Naive thymus-derived CD4-positive, alpha-beta T cell (primary cell): ENCODE results near the gene MRPL10. TPM values are rescaled to one million over a fixed set of nuclear protein-coding genes. Genes with fewer than 3 reads are reported as not detected.
"Not testable (repeated sequence)": the region's sequence is repeated elsewhere in the genome, so short reads cannot be mapped to it uniquely, and the experiment has no call there.

Experiments
- ATAC-seq: fragments of 150-1000 bp; cut with Tn5 transposase; 2 replicates; pipeline ENCODE4 v1.10.0; 2021; ENCODE audit warnings: mild to moderate bottlenecking, moderate library complexity
- CTCF ChIA-PET: fragments of 350-600 bp; sonication (Branson Sonifier 250); formaldehyde crosslinking; loops from one replicate; lab custom pipeline; 2021; ENCODE audit warnings: antibody characterized with exemption; lab: Charles Lee
- POLR2A ChIA-PET: fragments of 350-600 bp; sonication (Branson Sonifier 250); formaldehyde crosslinking; loops from one replicate; lab custom pipeline; 2021; ENCODE audit warnings: antibody characterized with exemption, inconsistent platforms; lab: Charles Lee
- DNase-seq, 9 donors: peaks; one replicate each; pipeline versions ENCODE4 v3.0.0 to v3.0.0-alpha.2; 2020 to 2022; ENCODE audit warnings: mixed read lengths in 1 of 9
- H3K27ac ChIP-seq: one replicate; pipeline ENCODE4 v1.7.0; 2013; ENCODE audit warnings: mild to moderate bottlenecking, low read depth, low read length, moderate library complexity
- H3K27me3 ChIP-seq, 2 donors: one replicate each; pipeline ENCODE4 v1.7.0; 2013; ENCODE audit warnings: low read length in 2 of 2, mild to moderate bottlenecking in 2 of 2, moderate library complexity in 2 of 2; ENCODE audit not compliant: control insufficient read depth in 2 of 2, insufficient read depth in 2 of 2
- H3K36me3 ChIP-seq, 3 experiments: 1 replicate in 2 of 3; 2 replicates in 1 of 3; pipeline ENCODE4 v1.7.0; 2013; ENCODE audit warnings: low read length in 3 of 3, mild to moderate bottlenecking in 3 of 3, moderate library complexity in 1 of 3; ENCODE audit not compliant: insufficient read depth in 3 of 3, control insufficient read depth in 2 of 3
- H3K4me1 ChIP-seq, 2 donors: one replicate each; pipeline ENCODE4 v1.7.0; 2013; ENCODE audit warnings: low read length in 2 of 2, mild to moderate bottlenecking in 2 of 2, moderate library complexity in 1 of 2; ENCODE audit not compliant: control insufficient read depth in 2 of 2, insufficient read depth in 2 of 2
- H3K4me3 ChIP-seq: 2 replicates; pipeline ENCODE4 v1.7.0; 2013; ENCODE audit warnings: mild to moderate bottlenecking, low read length
- H3K9me3 ChIP-seq, 3 experiments: 1 replicate in 2 of 3; 2 replicates in 1 of 3; pipeline ENCODE4 v1.7.0; 2013; ENCODE audit warnings: low read length in 3 of 3; ENCODE audit not compliant: control insufficient read depth in 2 of 3
- H3K27ac Mint-ChIP-seq, 9 donors: one replicate each; pipeline ENCODE4 v1.8.0; 2020 to 2022; ENCODE audit warnings: mixed read lengths in 9 of 9, mild to moderate bottlenecking in 8 of 9, moderate library complexity in 5 of 9, inconsistent platforms in 2 of 9
- H3K27me3 Mint-ChIP-seq, 5 donors: one replicate each; pipeline ENCODE4 v1.8.0; 2021 to 2022; ENCODE audit warnings: mixed read lengths in 5 of 5, mild to moderate bottlenecking in 1 of 5
- H3K36me3 Mint-ChIP-seq, 5 donors: one replicate each; pipeline ENCODE4 v1.8.0; 2020 to 2022; ENCODE audit warnings: mixed read lengths in 5 of 5, mild to moderate bottlenecking in 3 of 5, inconsistent platforms in 1 of 5
- H3K4me1 Mint-ChIP-seq, 7 donors: one replicate each; pipeline ENCODE4 v1.8.0; 2020 to 2022; ENCODE audit warnings: mixed read lengths in 7 of 7, mild to moderate bottlenecking in 3 of 7, inconsistent platforms in 1 of 7
- H3K4me3 Mint-ChIP-seq, 10 donors: one replicate each; pipeline ENCODE4 v1.8.0; 2020 to 2022; ENCODE audit warnings: mild to moderate bottlenecking in 10 of 10, mixed read lengths in 10 of 10, moderate library complexity in 6 of 10, inconsistent platforms in 2 of 10
- H3K9me3 Mint-ChIP-seq, 11 donors: one replicate each; pipeline ENCODE4 v1.8.0; 2020 to 2022; ENCODE audit warnings: mixed read lengths in 11 of 11, mild to moderate bottlenecking in 4 of 11, inconsistent platforms in 1 of 11, moderate library complexity in 1 of 11
- intact Hi-C, 2 donors: fragments of 100-400 bp; cut with micrococcal nuclease; formaldehyde crosslinking; loops; one replicate each; pipeline ENCODE4 v1.15.1; 2023
- polyA plus RNA-seq, 2 donors: library from polyadenylated mRNA; unstranded; fragments of 300-500 nt; fragmentation: Illumina TruSeq; gene quantifications; one replicate each; pipeline ENCODE4 v1.2.3, GENCODE V29; 2021
- total RNA-seq, 6 experiments: library from RNA in 5 of 6; stranded (reverse) in 5 of 6; gene quantifications; 1 replicate in 5 of 6; 2 replicates in 1 of 6; pipeline ENCODE4 v1.2.3 and lab custom pipeline; 2021 to 2026

MRPL10 gene
- total and polyA plus RNA-seq, 7 experiments from 2014 or later = 33.6 to 51.2 (median 36.5) TPM

- no peak for ATAC-seq
- Mint-ChIP-seq H3K9me3 (no peaks in the 10 kb centered on the region), H3K4me3 (no peak overlapping the region), H3K4me1 (peaks cover 0 to 3% (median 0%) of the 10 kb centered on the region in 7 donors), H3K27ac (no peak overlapping the region), H3K36me3 (no peaks in the 10 kb centered on the region), H3K27me3 (peaks cover 37 to 80% (median 40%) of the 10 kb centered on the region in 5 donors)
- Histone ChIP-seq H3K4me3 (no peak overlapping the region), H3K36me3 (no peaks in the 10 kb centered on the region), H3K4me1 (no peaks in the 10 kb centered on the region), H3K27ac (no peak overlapping the region), H3K27me3 (peaks cover 0 to 6% of the 10 kb centered on the region in 2 donors), H3K9me3 (no peaks in the 10 kb centered on the region)
- ChIA-PET CTCF (no interaction called here), POLR2A (no interaction called here)
- no peak for DNase-seq
- intact Hi-C loops = no loop called here
These were observed 49.9 kb downstream of the MRPL10 start for GRCh38 chr17:47781397-47781796.

- Mint-ChIP-seq H3K36me3 (peaks cover 0 to 5% (median 0%) of the 10 kb centered on the region in 5 donors), H3K9me3 (peaks cover 0 to 5% (median 2%) of the 10 kb centered on the region in 11 donors), H3K4me1 (peaks cover 0 to 5% (median 0%) of the 10 kb centered on the region in 7 donors), H3K4me3 (peak overlapping the region in 1 of 10 donors; percentile 35), H3K27ac (no peak overlapping the region), H3K27me3 (peaks cover 40 to 66% (median 45%) of the 10 kb centered on the region in 5 donors)
- no peak for ATAC-seq
- Histone ChIP-seq H3K27me3 (peaks cover 0 to 11% of the 10 kb centered on the region in 2 donors), H3K36me3 (no peaks in the 10 kb centered on the region), H3K9me3 (no peaks in the 10 kb centered on the region), H3K4me3 (no peak overlapping the region), H3K27ac (no peak overlapping the region), H3K4me1 (no peaks in the 10 kb centered on the region)
- CTCF ChIA-PET = no interaction called here
- POLR2A ChIA-PET = interaction anchor here (0.7 kb wide), 1 partner anchor 193 kb away, joined by 3 read pairs; no protein-coding TSS in a partner anchor
- intact Hi-C loops = no loop called here
- DNase-seq = no peak
These were observed 53.1 kb downstream of the MRPL10 start for GRCh38 chr17:47778184-47778635.

GRCh38 chr17:47776330-47777197, 54.8 kb downstream of the MRPL10 start:
- DNase-seq = peak in 7 of 9 donors; percentile 17 to 59 (median 41)
- CTCF ChIA-PET = interaction anchor here (1.6 kb wide), 1 partner anchor 113 kb away, joined by 4 read pairs; no protein-coding TSS in a partner anchor
- Mint-ChIP-seq H3K4me1 (peaks cover 0 to 5% (median 0%) of the 10 kb centered on the region in 7 donors), H3K4me3 (no peak overlapping the region), H3K27ac (peak overlapping the region in 1 of 9 donors; percentile 38), H3K27me3 (peaks cover 35 to 60% (median 45%) of the 10 kb centered on the region in 5 donors), H3K9me3 (peaks cover 0 to 18% (median 5%) of the 10 kb centered on the region in 11 donors), H3K36me3 (peaks cover 0 to 9% (median 0%) of the 10 kb centered on the region in 5 donors)
- Histone ChIP-seq H3K27me3 (peaks cover 0 to 11% of the 10 kb centered on the region in 2 donors), H3K4me1 (no peaks in the 10 kb centered on the region), H3K36me3 (no peaks in the 10 kb centered on the region), H3K9me3 (no peaks in the 10 kb centered on the region), H3K27ac (no peak overlapping the region), H3K4me3 (no peak overlapping the region)
- POLR2A ChIA-PET = interaction anchor here (0.6 kb wide), 1 partner anchor 9 kb away, joined by 3 read pairs; no protein-coding TSS in a partner anchor
- intact Hi-C loops = loop anchor here (1.0 kb wide), 3 partner anchors 26 to 114 kb away; partner anchors contain the start of gene TBX21 (in 1 of the 2)
- peak; percentile 85 for ATAC-seq

- Mint-ChIP-seq H3K4me3 (no peak overlapping the region), H3K4me1 (peaks cover 0 to 5% (median 0%) of the 10 kb centered on the region in 7 donors), H3K27ac (no peak overlapping the region), H3K36me3 (peaks cover 0 to 16% (median 3%) of the 10 kb centered on the region in 5 donors), H3K9me3 (peaks cover 0 to 26% (median 9%) of the 10 kb centered on the region in 11 donors), H3K27me3 (peaks cover 37 to 52% (median 41%) of the 10 kb centered on the region in 5 donors)
- ChIA-PET POLR2A (no interaction called here), CTCF (interaction anchor here (0.6 to 1.0 kb wide), 2 partner anchors 47 to 149 kb away, joined by 3 read pairs; partner anchors contain the start of gene OSBPL7)
- Histone ChIP-seq H3K9me3 (no peaks in the 10 kb centered on the region), H3K27ac (no peak overlapping the region), H3K36me3 (no peaks in the 10 kb centered on the region), H3K4me1 (no peaks in the 10 kb centered on the region), H3K27me3 (peaks cover 0 to 11% of the 10 kb centered on the region in 2 donors), H3K4me3 (no peak overlapping the region)
- intact Hi-C loops = no loop called here
- ATAC-seq = no peak
- no peak for DNase-seq
These were observed 56.3 kb downstream of the MRPL10 start for GRCh38 chr17:47774987-47775580.

- H3K27ac ChIP-seq = no peak overlapping the region
- Mint-ChIP-seq H3K9me3 (peaks cover 0 to 33% (median 9%) of the 10 kb centered on the region in 11 donors), H3K36me3 (peaks cover 0 to 16% (median 3%) of the 10 kb centered on the region in 5 donors), H3K4me1 (peaks cover 0 to 5% (median 0%) of the 10 kb centered on the region in 7 donors), H3K27ac (no peak overlapping the region), H3K4me3 (no peak overlapping the region), H3K27me3 (peaks cover 31 to 46% (median 41%) of the 10 kb centered on the region in 5 donors)
- ATAC-seq = no peak
- CTCF ChIA-PET = interaction anchor here (1.0 kb wide), 1 partner anchor 48 kb away, joined by 3 read pairs; the partner anchor contains the start of gene OSBPL7
- POLR2A ChIA-PET = no interaction called here
- H3K36me3 ChIP-seq = no peaks in the 10 kb centered on the region
- no peaks in the 10 kb centered on the region for H3K9me3 ChIP-seq
- no peak overlapping the region for H3K4me3 ChIP-seq
- H3K4me1 ChIP-seq = no peaks in the 10 kb centered on the region
- H3K27me3 ChIP-seq = peaks cover 0 to 11% of the 10 kb centered on the region in 2 donors
- no peak for DNase-seq
- intact Hi-C loops = no loop called here
These were observed 57.0 kb downstream of the MRPL10 start for GRCh38 chr17:47774331-47774730.

- peak overlapping the region in 2 of 9 donors; percentile 31 to 42 for H3K27ac Mint-ChIP-seq
- H3K36me3 Mint-ChIP-seq = peaks cover 0 to 16% (median 3%) of the 10 kb centered on the region in 5 donors
These were observed 57.7 kb downstream of the MRPL10 start for GRCh38 chr17:47773649-47774048.

More at GRCh38 chr17:47773649-47774048, 57.7 kb downstream of the MRPL10 start:
- H3K4me3 ChIP-seq, H3K36me3 ChIP-seq, intact Hi-C loops, H3K4me3 Mint-ChIP-seq, ATAC-seq, H3K27ac ChIP-seq, H3K9me3 ChIP-seq, CTCF ChIA-PET, DNase-seq, H3K4me1 Mint-ChIP-seq, POLR2A ChIA-PET, H3K4me1 ChIP-seq: not testable (repeated sequence)
- Mint-ChIP-seq H3K9me3 (peaks cover 0 to 34% (median 9%) of the 10 kb centered on the region in 11 donors), H3K27me3 (peaks cover 37 to 48% (median 44%) of the 10 kb centered on the region in 5 donors)
- H3K27me3 ChIP-seq = peaks cover 0 to 11% of the 10 kb centered on the region in 2 donors
